Mesenchymal stem cell (in vitro differentiated cells and primary cell): ENCODE measurements around the gene CCDC9B.

Experiments used
- DNase-seq: peaks from one replicate; pipeline ENCODE4 v3.0.0-alpha.2; 2013
- H2AFZ ChIP-seq: one replicate; pipeline ENCODE4 v1.6.1; 2013; ENCODE audit warnings: low read depth, mild to moderate bottlenecking, control low read depth, inconsistent platforms, low read length, moderate library complexity
- H2AK5ac ChIP-seq: 2 replicates; pipeline ENCODE4 v1.6.1; 2013; ENCODE audit warnings: low read length, moderate library complexity, mild to moderate bottlenecking, inconsistent platforms; ENCODE audit not compliant: severe bottlenecking
- H2BK120ac ChIP-seq: one replicate; pipeline ENCODE4 v1.6.1; 2013; ENCODE audit warnings: low read depth, mild to moderate bottlenecking, inconsistent platforms, low read length, moderate library complexity
- H2BK12ac ChIP-seq, 2 experiments: one replicate each; pipeline ENCODE4 v1.6.1; 2013; ENCODE audit warnings: inconsistent platforms in 2 of 2, low read length in 2 of 2, mild to moderate bottlenecking in 2 of 2, moderate library complexity in 2 of 2, control low read depth in 1 of 2
- H2BK15ac ChIP-seq: one replicate; pipeline ENCODE4 v1.6.1; 2013; ENCODE audit warnings: mild to moderate bottlenecking, low read depth, inconsistent platforms; ENCODE audit not compliant: poor library complexity, severe bottlenecking
- H2BK5ac ChIP-seq: 2 replicates; pipeline ENCODE4 v1.6.1; 2013; ENCODE audit warnings: low read depth, mild to moderate bottlenecking, low read length, control low read depth, inconsistent platforms; ENCODE audit not compliant: poor library complexity, severe bottlenecking
- H3K14ac ChIP-seq, 2 experiments: one replicate each; pipeline ENCODE4 v1.6.1; 2013; ENCODE audit warnings: inconsistent platforms in 2 of 2, low read length in 2 of 2, control low read depth in 1 of 2, mild to moderate bottlenecking in 1 of 2, moderate library complexity in 1 of 2
- H3K18ac ChIP-seq, 2 experiments: one replicate each; pipeline ENCODE4 v1.6.1; 2013; ENCODE audit warnings: inconsistent platforms in 2 of 2, low read length in 2 of 2, control low read depth in 1 of 2, low read depth in 1 of 2, mild to moderate bottlenecking in 1 of 2
- H3K23ac ChIP-seq, 2 experiments: one replicate each; pipeline ENCODE4 v1.6.1; 2013; ENCODE audit warnings: inconsistent platforms in 2 of 2, low read length in 2 of 2, mild to moderate bottlenecking in 2 of 2, moderate library complexity in 2 of 2, control low read depth in 1 of 2
- H3K27ac ChIP-seq: 2 replicates; pipeline ENCODE4 v1.5.1; 2013; ENCODE audit warnings: mild to moderate bottlenecking, moderate library complexity, low read length, control low read depth, inconsistent platforms; ENCODE audit not compliant: poor library complexity, severe bottlenecking
- H3K27me3 ChIP-seq, 2 experiments: 2 replicates each; pipeline versions ENCODE4 v1.6.1 to v1.7.0; 2013; ENCODE audit warnings: low read length in 2 of 2, mild to moderate bottlenecking in 2 of 2, moderate library complexity in 2 of 2, control low read depth in 1 of 2, inconsistent platforms in 1 of 2; ENCODE audit not compliant: control insufficient read depth in 1 of 2, insufficient read depth in 1 of 2
- H3K36me3 ChIP-seq, 2 experiments: 2 replicates each; pipeline versions ENCODE4 v1.6.1 to v1.7.0; 2013; ENCODE audit warnings: low read length in 2 of 2, control low read depth in 1 of 2, inconsistent platforms in 1 of 2, low read depth in 1 of 2, mild to moderate bottlenecking in 1 of 2; ENCODE audit not compliant: insufficient read depth in 2 of 2, control insufficient read depth in 1 of 2
- H3K4ac ChIP-seq, 2 experiments: one replicate each; pipeline ENCODE4 v1.6.1; 2013; ENCODE audit warnings: inconsistent platforms in 2 of 2, low read length in 2 of 2, mild to moderate bottlenecking in 2 of 2, moderate library complexity in 2 of 2, control low read depth in 1 of 2, low read depth in 1 of 2
- H3K4me1 ChIP-seq: 2 replicates; pipeline ENCODE4 v1.6.1; 2013; ENCODE audit warnings: low read depth, low read length, control low read depth; ENCODE audit not compliant: control insufficient read depth, insufficient read depth
- H3K4me2 ChIP-seq: 2 replicates; pipeline ENCODE4 v1.6.1; 2013; ENCODE audit warnings: low read length, mild to moderate bottlenecking, inconsistent platforms; ENCODE audit not compliant: poor library complexity, severe bottlenecking
- H3K4me3 ChIP-seq, 2 experiments: 2 replicates each; pipeline versions ENCODE4 v1.5.1 to v1.7.0; 2013; ENCODE audit warnings: low read length in 2 of 2, mild to moderate bottlenecking in 2 of 2, control low read depth in 1 of 2, low read depth in 1 of 2; ENCODE audit not compliant: insufficient read depth in 1 of 2
- H3K79me1 ChIP-seq: replicated peaks from 2 replicates; pipeline ENCODE4 v1.6.1; 2013; ENCODE audit warnings: mild to moderate bottlenecking, control low read depth, low read length, inconsistent platforms; ENCODE audit not compliant: poor library complexity, severe bottlenecking
- H3K9ac ChIP-seq: 2 replicates; pipeline ENCODE4 v1.7.0; 2013; ENCODE audit warnings: mild to moderate bottlenecking, low read length, moderate library complexity
- H3K9me3 ChIP-seq: 2 replicates; pipeline ENCODE4 v1.7.0; 2013; ENCODE audit warnings: mild to moderate bottlenecking, low read length; ENCODE audit not compliant: control insufficient read depth
- H4K8ac ChIP-seq: one replicate; pipeline ENCODE4 v1.6.1; 2013; ENCODE audit warnings: inconsistent platforms, mild to moderate bottlenecking, low read length, moderate library complexity
- H4K91ac ChIP-seq: one replicate; pipeline ENCODE4 v1.6.1; 2013; ENCODE audit warnings: mild to moderate bottlenecking, low read length, inconsistent platforms
- WGBS: methylation state at CpG from one replicate; pipeline ENCODE4 v1.1.7; 2013; ENCODE audit warnings: mixed read lengths; 5-methylcytosine and 5-hydroxymethylcytosine counted together

CCDC9B gene

DNA sequence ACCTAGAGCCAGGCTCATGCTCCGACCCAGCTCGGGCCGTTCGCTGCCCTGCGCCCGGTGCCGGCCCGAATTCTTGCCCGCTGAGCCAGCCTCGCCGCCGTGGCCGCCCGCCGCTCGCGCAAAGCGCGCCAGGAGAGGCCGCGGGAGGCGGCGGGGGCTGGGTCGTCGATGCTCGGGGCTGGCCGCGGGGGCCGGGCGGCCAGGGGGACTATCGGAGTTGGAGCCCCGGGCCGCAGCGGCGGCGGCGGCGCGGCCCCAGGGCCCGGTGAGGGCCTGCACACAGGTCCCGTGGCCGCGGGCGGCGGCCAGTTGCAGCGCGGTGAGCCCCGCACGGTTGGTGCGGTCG lies 59.0 kb downstream of the CCDC9B start:
- H2BK12ac ChIP-seq = no peak overlapping the region
- H3K36me3 ChIP-seq = no peaks in the 10 kb centered on the region
- H2AFZ ChIP-seq = peak overlapping the region; percentile 16
- H3K9ac ChIP-seq = no peak overlapping the region
- H2BK15ac ChIP-seq = no peak overlapping the region
- peak overlapping the region; percentile 63 to 65 for H3K4me3 ChIP-seq
- no peak for DNase-seq
- peak overlapping the region in 1 of 2 experiments; percentile 54 for H3K18ac ChIP-seq
- no peak overlapping the region for H4K91ac ChIP-seq
- no peak overlapping the region for H2BK120ac ChIP-seq
- H2AK5ac ChIP-seq = no peak overlapping the region
- 3% methylated on average over 44 of the region's 51 CpGs for WGBS
- no peak overlapping the region for H3K14ac ChIP-seq
- H3K79me1 ChIP-seq = no peaks in the 10 kb centered on the region
- H3K4ac ChIP-seq = no peak overlapping the region
- peaks cover 55 to 72% of the 10 kb centered on the region in 2 experiments for H3K27me3 ChIP-seq
- no peak overlapping the region for H2BK5ac ChIP-seq
- peak overlapping the region; percentile 95 for H3K4me2 ChIP-seq
- H3K9me3 ChIP-seq = no peaks in the 10 kb centered on the region
- H3K27ac ChIP-seq = no peak overlapping the region
- H4K8ac ChIP-seq = no peak overlapping the region
- peak overlapping the region in 1 of 2 experiments; percentile 85 for H3K23ac ChIP-seq
- peaks cover 48% of the 10 kb centered on the region for H3K4me1 ChIP-seq
